IPS-15b (cell line): ENCODE data around the gene PBRM1.

Experiments used
- H3K27me3 ChIP-seq: one replicate; pipeline ENCODE4 v1.6.1; 2013; ENCODE audit warnings: low read length; ENCODE audit not compliant: control insufficient read depth, insufficient read depth
- H3K36me3 ChIP-seq: one replicate; pipeline ENCODE4 v1.6.1; 2013; ENCODE audit warnings: low read length; ENCODE audit not compliant: control insufficient read depth, insufficient read depth
- H3K4me1 ChIP-seq: one replicate; pipeline ENCODE4 v1.6.1; 2013; ENCODE audit warnings: mild to moderate bottlenecking, low read length; ENCODE audit not compliant: control insufficient read depth, insufficient read depth
- H3K4me3 ChIP-seq: one replicate; pipeline ENCODE4 v1.5.1; 2013; ENCODE audit warnings: low read depth, low read length
- H3K9ac ChIP-seq: one replicate; pipeline ENCODE4 v1.6.1; 2013; ENCODE audit warnings: low read depth, mild to moderate bottlenecking, low read length
- H3K9me3 ChIP-seq: one replicate; pipeline ENCODE4 v1.6.1; 2013; ENCODE audit warnings: mild to moderate bottlenecking, low read length; ENCODE audit not compliant: control insufficient read depth, insufficient read depth

Gene PBRM1

DNA sequence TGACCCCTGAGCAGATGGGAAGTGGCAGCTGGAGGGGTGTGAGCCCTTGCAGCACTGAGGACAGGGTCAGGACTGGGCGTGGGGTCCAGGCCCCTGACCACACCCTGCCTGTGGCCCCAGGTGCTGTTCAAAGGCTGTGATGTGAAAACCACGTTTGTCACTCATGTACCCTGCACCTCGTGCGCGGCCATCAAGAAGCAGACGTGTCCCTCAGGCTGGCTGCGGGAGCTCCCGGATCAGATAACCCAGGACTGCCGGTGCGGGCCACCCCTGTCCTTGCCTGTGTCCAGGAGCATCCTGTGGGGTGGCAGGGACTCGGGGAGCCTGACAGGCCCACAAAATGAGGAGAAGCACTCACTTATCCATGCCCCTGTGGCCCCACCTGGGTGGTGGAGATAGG is 184.7 kb downstream of the PBRM1 start:
- Histone ChIP-seq H3K9ac (no peak overlapping the region), H3K4me3 (no peak overlapping the region), H3K9me3 (no peaks in the 10 kb centered on the region), H3K4me1 (no peaks in the 10 kb centered on the region), H3K27me3 (no peaks in the 10 kb centered on the region), H3K36me3 (no peaks in the 10 kb centered on the region)

DNA sequence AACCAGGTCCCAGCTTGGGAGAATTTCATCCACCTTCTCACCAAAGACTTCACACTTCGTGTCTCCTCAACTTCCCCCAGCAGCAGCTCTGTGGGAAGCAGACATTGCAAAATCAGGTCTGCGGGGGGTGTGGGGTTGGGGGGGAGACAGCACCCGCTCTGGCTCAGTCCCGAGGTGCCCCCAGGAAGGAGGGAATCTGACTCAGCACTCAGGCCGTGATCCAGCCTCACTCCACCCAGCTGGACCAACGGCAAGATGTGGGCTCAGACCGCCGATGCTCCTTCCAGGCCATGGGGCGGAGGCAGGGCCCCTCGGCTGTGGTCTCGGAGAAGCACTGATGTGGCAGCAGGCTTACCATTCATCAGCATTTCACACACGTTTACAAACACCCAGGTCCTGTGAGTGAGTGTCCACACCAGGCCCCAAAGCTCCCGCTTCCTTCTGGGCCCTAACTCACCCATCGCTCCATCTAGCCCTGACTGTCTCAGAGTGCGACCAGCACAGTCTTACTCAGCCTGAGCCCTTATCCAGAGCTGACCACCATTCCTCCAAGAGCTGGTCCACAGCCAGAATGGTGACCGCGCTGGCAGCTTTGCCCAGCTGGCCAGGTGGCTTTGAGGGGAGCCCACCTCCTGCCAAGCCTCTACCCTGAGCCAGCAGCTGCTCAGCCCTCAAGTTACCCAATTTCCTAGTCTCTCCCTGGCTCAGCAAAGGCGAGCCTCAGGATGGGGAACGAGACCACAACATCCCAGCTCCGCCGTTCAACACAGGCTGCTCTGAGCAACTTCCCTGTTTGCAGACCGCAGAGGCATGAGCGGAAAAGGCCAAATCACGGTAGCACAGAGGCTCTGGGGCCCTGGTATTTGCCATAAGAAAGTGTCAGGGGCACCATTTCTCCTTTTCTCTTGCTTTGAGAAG is 187.3 kb downstream of the PBRM1 start:
- no peak overlapping the region for H3K4me3 ChIP-seq
- no peak overlapping the region for H3K9ac ChIP-seq
- no peaks in the 10 kb centered on the region for H3K4me1 ChIP-seq
- no peaks in the 10 kb centered on the region for H3K9me3 ChIP-seq
- H3K27me3 ChIP-seq = no peaks in the 10 kb centered on the region
- H3K36me3 ChIP-seq = peaks cover under 1% of the 10 kb centered on the region

DNA sequence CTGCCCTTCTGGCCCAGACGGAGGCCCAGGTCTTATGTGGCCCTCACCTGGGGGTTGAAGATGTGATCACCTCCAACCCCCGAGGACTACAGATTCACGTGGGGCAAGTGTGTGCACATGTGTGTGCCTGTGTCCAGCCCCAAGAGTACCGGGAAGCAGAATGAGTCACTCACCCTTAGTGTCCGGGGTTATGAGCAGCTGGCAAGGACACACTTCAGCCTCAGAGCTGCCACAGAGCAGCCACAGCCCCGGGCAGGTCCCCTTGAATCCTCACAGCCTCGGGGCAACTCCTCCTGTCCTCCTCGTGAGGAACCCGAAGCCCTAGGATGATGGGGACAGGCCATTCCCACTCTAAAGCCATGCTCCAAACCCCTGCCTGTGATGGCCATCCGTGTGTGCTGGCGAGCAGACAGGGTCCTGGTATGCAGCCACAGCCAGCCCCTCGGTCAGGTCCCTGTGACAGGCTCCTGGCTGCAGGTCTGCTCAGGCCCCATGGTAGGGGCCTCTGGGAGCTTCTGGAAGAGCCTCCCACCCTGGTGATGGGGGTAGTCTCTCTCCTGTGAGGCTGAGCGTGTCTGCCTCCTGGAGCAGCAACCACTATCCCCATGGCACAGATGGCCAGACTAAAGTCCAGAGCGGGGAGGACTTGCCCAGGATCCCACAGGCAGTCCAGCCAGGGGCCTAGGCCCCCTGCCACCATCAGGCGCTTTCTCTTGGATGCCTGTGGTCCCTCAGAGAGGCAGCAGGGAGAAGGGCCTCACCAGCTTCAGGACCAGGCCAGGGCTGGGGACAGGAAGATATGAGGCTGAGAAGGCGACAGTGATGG is 189.7 kb downstream of the PBRM1 start:
- Histone ChIP-seq H3K4me1 (no peaks in the 10 kb centered on the region), H3K36me3 (peaks cover 22% of the 10 kb centered on the region), H3K9me3 (no peaks in the 10 kb centered on the region), H3K4me3 (no peak overlapping the region), H3K27me3 (no peaks in the 10 kb centered on the region), H3K9ac (no peak overlapping the region)
